Tibial artery (tissue), 4 donors: Measurements from ENCODE around the gene FAM168A.

Source experiments
- DNase-seq, 2 donors: peaks; one replicate each; pipeline ENCODE4 v3.0.0-alpha.2; 2019
- H3K27ac ChIP-seq, 2 donors: fragments of 200-600 bp; sonication (generic) in 1 of 2; 1 replicate in 1 of 2; 2 replicates in 1 of 2; pipeline ENCODE4 v1.5.1; 2018 to 2019; ENCODE audit warnings: mild to moderate bottlenecking in 1 of 2
- H3K27me3 ChIP-seq, 2 donors: fragments of 200-600 bp; sonication (generic) in 1 of 2; one replicate each; pipeline versions ENCODE4 v1.5.1 to v1.6.0; 2016 to 2019
- H3K36me3 ChIP-seq, 3 donors: fragments of 200-600 bp; sonication (generic) in 2 of 3; one replicate each; pipeline ENCODE4 v1.5.1; 2016 to 2019; ENCODE audit warnings: mild to moderate bottlenecking in 2 of 3
- H3K4me1 ChIP-seq, 4 donors: fragments of 200-600 bp; sonication (generic) in 2 of 4; 1 replicate in 3 of 4; 2 replicates in 1 of 4; pipeline ENCODE4 v1.5.1; 2016 to 2019
- H3K4me3 ChIP-seq, 2 donors: fragments of 200-600 bp; sonication (generic) in 1 of 2; 1 replicate in 1 of 2; 2 replicates in 1 of 2; pipeline ENCODE4 v1.5.1; 2018 to 2019; ENCODE audit warnings: mild to moderate bottlenecking in 2 of 2
- H3K9me3 ChIP-seq, 3 donors: fragments of 200-600 bp; sonication (generic) in 1 of 3; one replicate each; pipeline ENCODE4 v1.5.1; 2016 to 2019
- CTCF ChIP-seq, 2 experiments: fragments of 200-600 bp in 1 of 2; fragments of 450-650 bp in 1 of 2; IDR thresholded peaks; one replicate each; pipeline ENCODE4 v1.5.1; 2017 to 2019; ENCODE audit warnings: antibody characterized with exemption in 2 of 2, mild to moderate bottlenecking in 1 of 2, moderate library complexity in 1 of 2
- intact Hi-C: fragments of 100-400 bp; cut with DNase I; formaldehyde crosslinking; loops from one replicate; pipeline ENCODE4 v1.15.0; 2023; ENCODE audit warnings: low total_unique reads

FAM168A gene

GRCh38 chr11:73359930-73360742 is 237.8 kb downstream of the FAM168A start:
- Histone ChIP-seq H3K4me3 (no peak overlapping the region), H3K4me1 (peaks cover 4 to 41% (median 29%) of the 10 kb centered on the region in 4 donors), H3K27me3 (no peaks in the 10 kb centered on the region), H3K27ac (peak overlapping the region; percentile 81 to 83), H3K9me3 (no peaks in the 10 kb centered on the region), H3K36me3 (peaks cover 76 to 97% (median 93%) of the 10 kb centered on the region in 3 donors)
- intact Hi-C loops, result no loop called here
- no peak for TF ChIP-seq CTCF (IDR thresholded peaks at IDR 0.05)
- no peak for DNase-seq

GRCh38 chr11:73359341-73359740 is 238.6 kb downstream of the FAM168A start:
- intact Hi-C loops, result no loop called here
- H3K27me3 ChIP-seq, result no peaks in the 10 kb centered on the region
- peaks cover 4 to 41% (median 29%) of the 10 kb centered on the region in 4 donors for H3K4me1 ChIP-seq
- H3K9me3 ChIP-seq, result no peaks in the 10 kb centered on the region
- H3K27ac ChIP-seq, result peak overlapping the region; percentile 81 to 83
- no peak for TF ChIP-seq CTCF (IDR thresholded peaks at IDR 0.05)
- H3K36me3 ChIP-seq, result peaks cover 69 to 97% (median 88%) of the 10 kb centered on the region in 3 donors
- H3K4me3 ChIP-seq, result peak overlapping the region in 1 of 2 donors; percentile 7
- peak; percentile 76 to 92 for DNase-seq

GRCh38 chr11:73358071-73358470 is 239.8 kb downstream of the FAM168A start:
- Histone ChIP-seq H3K36me3 (peaks cover 67 to 95% (median 88%) of the 10 kb centered on the region in 3 donors), H3K4me1 (peaks cover 4 to 42% (median 29%) of the 10 kb centered on the region in 4 donors), H3K9me3 (no peaks in the 10 kb centered on the region), H3K27me3 (no peaks in the 10 kb centered on the region), H3K27ac (peak overlapping the region; percentile 81 to 83), H3K4me3 (no peak overlapping the region)
- DNase-seq, result no peak
- intact Hi-C loops, result no loop called here
- TF ChIP-seq CTCF (IDR thresholded peaks at IDR 0.05), result no peak

GRCh38 chr11:73356979-73357860 is 240.7 kb downstream of the FAM168A start:
- Histone ChIP-seq H3K36me3 (peaks cover 62 to 95% (median 86%) of the 10 kb centered on the region in 3 donors), H3K4me1 (peaks cover 4 to 45% (median 29%) of the 10 kb centered on the region in 4 donors), H3K4me3 (no peak overlapping the region), H3K27me3 (no peaks in the 10 kb centered on the region), H3K27ac (peak overlapping the region; percentile 81 to 83), H3K9me3 (no peaks in the 10 kb centered on the region)
- intact Hi-C loops, result no loop called here
- no peak for DNase-seq
- TF ChIP-seq CTCF (IDR thresholded peaks at IDR 0.05), result no peak

GRCh38 chr11:73355109-73355508 is 242.8 kb downstream of the FAM168A start:
- TF ChIP-seq CTCF (IDR thresholded peaks at IDR 0.05), result no peak
- Histone ChIP-seq H3K4me1 (peaks cover 4 to 57% (median 35%) of the 10 kb centered on the region in 4 donors), H3K9me3 (no peaks in the 10 kb centered on the region), H3K4me3 (no peak overlapping the region), H3K36me3 (peaks cover 42 to 73% (median 65%) of the 10 kb centered on the region in 3 donors), H3K27ac (peak overlapping the region; percentile 31 to 83), H3K27me3 (no peaks in the 10 kb centered on the region)
- DNase-seq, result no peak
- intact Hi-C loops, result no loop called here
